Astrocyte (in vitro differentiated cells and primary cell): Measurements from ENCODE around the gene ZSCAN22. TPM values are rescaled to one million over a fixed set of nuclear protein-coding genes. Genes with fewer than 3 reads are reported as not detected.

Source experiments
- DNase-seq: peaks from one replicate; pipeline ENCODE4 v3.0.0-alpha.2; 2010; ENCODE audit warnings: low read depth
- FAIRE-seq: peaks from 2 replicates; lab custom pipeline; 2011; peaks lifted over from hg19 to GRCh38; lab: Jason Lieb, UNC
- H2AFZ ChIP-seq: 2 replicates; pipeline ENCODE4 v1.6.0; 2012; ENCODE audit warnings: low read depth, low read length, inconsistent platforms
- H3K27ac ChIP-seq: 2 replicates; pipeline ENCODE4 v1.5.1; 2011; ENCODE audit warnings: low read depth, low read length, inconsistent platforms
- H3K27me3 ChIP-seq: 2 replicates; pipeline ENCODE4 v1.6.0; 2011; ENCODE audit warnings: low read length, inconsistent platforms; ENCODE audit not compliant: insufficient read depth
- H3K36me3 ChIP-seq: 2 replicates; pipeline ENCODE4 v1.5.1; 2011; ENCODE audit warnings: low read length, inconsistent platforms; ENCODE audit not compliant: insufficient read depth
- H3K4me1 ChIP-seq: 2 replicates; pipeline ENCODE4 v1.5.1; 2011; ENCODE audit warnings: low read length, inconsistent platforms; ENCODE audit not compliant: insufficient read depth
- H3K4me2 ChIP-seq: 2 replicates; pipeline ENCODE4 v1.6.0; 2012; ENCODE audit warnings: low read length, inconsistent platforms
- H3K4me3 ChIP-seq: 2 replicates; pipeline ENCODE4 v1.5.1; 2011; ENCODE audit warnings: low read depth, mild to moderate bottlenecking, low read length, inconsistent platforms; ENCODE audit not compliant: insufficient read depth
- H3K79me2 ChIP-seq: 2 replicates; pipeline ENCODE4 v1.6.0; 2012; ENCODE audit warnings: mild to moderate bottlenecking, low read length, inconsistent platforms; ENCODE audit not compliant: insufficient read depth
- H3K9ac ChIP-seq: 2 replicates; pipeline ENCODE4 v1.6.0; 2012; ENCODE audit warnings: mild to moderate bottlenecking, low read length, inconsistent platforms
- H3K9me3 ChIP-seq: 2 replicates; pipeline ENCODE4 v1.5.1; 2012; ENCODE audit warnings: low read depth, mild to moderate bottlenecking, low read length, inconsistent platforms; ENCODE audit not compliant: insufficient read depth
- H4K20me1 ChIP-seq: 2 replicates; pipeline ENCODE4 v1.6.0; 2012; ENCODE audit warnings: low read length, inconsistent platforms; ENCODE audit not compliant: insufficient read depth
- H3K27ac Mint-ChIP-seq: one replicate; pipeline ENCODE4 v1.8.0; 2021; ENCODE audit warnings: mild to moderate bottlenecking, mixed read lengths; ENCODE audit not compliant: unreplicated experiment
- H3K27me3 Mint-ChIP-seq: one replicate; pipeline ENCODE4 v1.8.0; 2021; ENCODE audit warnings: low read depth, mixed read lengths; ENCODE audit not compliant: unreplicated experiment
- H3K36me3 Mint-ChIP-seq: one replicate; pipeline ENCODE4 v1.8.0; 2021; ENCODE audit warnings: low read depth, mixed read lengths; ENCODE audit not compliant: unreplicated experiment
- H3K4me1 Mint-ChIP-seq: one replicate; pipeline ENCODE4 v1.8.0; 2021; ENCODE audit warnings: low read depth, mixed read lengths; ENCODE audit not compliant: unreplicated experiment
- H3K4me3 Mint-ChIP-seq: one replicate; pipeline ENCODE4 v1.8.0; 2021; ENCODE audit warnings: mild to moderate bottlenecking, moderate library complexity, mixed read lengths; ENCODE audit not compliant: unreplicated experiment
- H3K9me3 Mint-ChIP-seq: one replicate; pipeline ENCODE4 v1.8.0; 2021; ENCODE audit warnings: mild to moderate bottlenecking, mixed read lengths; ENCODE audit not compliant: unreplicated experiment
- EZH2 ChIP-seq: IDR thresholded peaks from 2 replicates; pipeline ENCODE4 v1.6.1; 2012; ENCODE audit warnings: mild to moderate bottlenecking, low read length, inconsistent platforms; ENCODE audit not compliant: insufficient read depth
- total RNA-seq: library from RNA; stranded (reverse); gene quantifications from 2 replicates; pipeline ENCODE4 v1.2.1, GENCODE V29; 2021
- TF ChIP-seq, protein P1 (sequence below): IDR thresholded peaks from 2 replicates; pipeline ENCODE4 v1.5.1; 2011; ENCODE audit warnings: low read depth, mild to moderate bottlenecking, inconsistent platforms, low read length, moderate library complexity; ENCODE audit not compliant: insufficient read depth

The ZSCAN22 gene
- total RNA-seq, 1 donor from 2014 or later, result 3.1 TPM

DNA sequence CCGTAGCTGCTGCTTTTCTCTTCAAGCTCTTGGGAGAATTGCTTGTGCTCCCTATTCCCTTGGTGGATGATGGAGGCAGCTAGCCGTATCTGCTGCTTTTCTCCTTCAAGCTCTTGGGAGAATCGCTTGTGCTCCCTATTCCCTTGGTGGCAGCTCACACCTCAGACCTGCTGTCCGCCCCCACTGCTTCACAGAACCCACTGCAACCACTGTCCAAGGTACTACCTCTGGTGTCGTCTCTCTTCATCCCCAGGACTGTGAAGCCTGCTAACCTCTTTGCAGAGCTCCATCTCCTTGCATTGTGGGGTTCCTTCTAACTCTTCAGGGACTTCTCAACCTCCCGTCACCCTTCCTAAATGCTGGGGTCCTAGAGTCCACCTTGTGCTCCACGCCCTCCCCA lies 26.2 kb upstream of the ZSCAN22 start:
- peaks cover 18% of the 10 kb centered on the region for H3K36me3 ChIP-seq

DNA sequence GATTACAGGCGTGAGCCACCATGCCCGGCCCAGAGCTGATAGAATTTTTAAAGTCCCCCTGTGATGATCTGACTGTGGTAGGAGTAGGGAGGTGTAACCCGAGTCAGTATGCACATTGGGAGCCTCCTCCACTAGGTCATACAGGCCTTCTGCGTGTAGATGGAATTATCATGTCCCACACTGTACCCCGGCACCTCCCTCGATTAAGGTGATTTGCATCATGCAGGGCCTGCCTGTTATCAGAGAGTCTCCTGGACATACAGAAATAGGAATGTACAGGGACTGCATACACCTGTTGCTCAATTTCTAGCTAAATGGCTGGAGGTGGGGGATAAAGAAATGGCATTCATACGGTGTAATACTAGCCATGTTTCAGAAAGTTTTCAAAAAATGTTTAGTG lies 22.5 kb upstream of the ZSCAN22 start:
- no peak for FAIRE-seq
- H4K20me1 ChIP-seq, result peaks cover 39% of the 10 kb centered on the region

More for the DNA sequence above, 26.2 kb upstream of the ZSCAN22 start:
- Mint-ChIP-seq H3K36me3 (peaks cover 44% of the 10 kb centered on the region), H3K27me3 (no peaks in the 10 kb centered on the region), H3K9me3 (peaks cover 10% of the 10 kb centered on the region), H3K27ac (no peak overlapping the region), H3K4me1 (peaks cover 5% of the 10 kb centered on the region), H3K4me3 (peak overlapping the region; percentile 20)
- Histone ChIP-seq H4K20me1 (peaks cover 27% of the 10 kb centered on the region), H3K27me3 (no peaks in the 10 kb centered on the region), H3K4me2 (no peak overlapping the region), H3K79me2 (peaks cover 48% of the 10 kb centered on the region), H3K9ac (no peak overlapping the region), H3K9me3 (peaks cover 13% of the 10 kb centered on the region), H3K4me3 (no peak overlapping the region), H3K4me1 (peaks cover 6% of the 10 kb centered on the region), H2AFZ (no peak overlapping the region), H3K27ac (no peak overlapping the region)
- DNase-seq, result no peak
- no peak for FAIRE-seq
- TF ChIP-seq EZH2, result no peak
- TF ChIP-seq, protein P1, sequence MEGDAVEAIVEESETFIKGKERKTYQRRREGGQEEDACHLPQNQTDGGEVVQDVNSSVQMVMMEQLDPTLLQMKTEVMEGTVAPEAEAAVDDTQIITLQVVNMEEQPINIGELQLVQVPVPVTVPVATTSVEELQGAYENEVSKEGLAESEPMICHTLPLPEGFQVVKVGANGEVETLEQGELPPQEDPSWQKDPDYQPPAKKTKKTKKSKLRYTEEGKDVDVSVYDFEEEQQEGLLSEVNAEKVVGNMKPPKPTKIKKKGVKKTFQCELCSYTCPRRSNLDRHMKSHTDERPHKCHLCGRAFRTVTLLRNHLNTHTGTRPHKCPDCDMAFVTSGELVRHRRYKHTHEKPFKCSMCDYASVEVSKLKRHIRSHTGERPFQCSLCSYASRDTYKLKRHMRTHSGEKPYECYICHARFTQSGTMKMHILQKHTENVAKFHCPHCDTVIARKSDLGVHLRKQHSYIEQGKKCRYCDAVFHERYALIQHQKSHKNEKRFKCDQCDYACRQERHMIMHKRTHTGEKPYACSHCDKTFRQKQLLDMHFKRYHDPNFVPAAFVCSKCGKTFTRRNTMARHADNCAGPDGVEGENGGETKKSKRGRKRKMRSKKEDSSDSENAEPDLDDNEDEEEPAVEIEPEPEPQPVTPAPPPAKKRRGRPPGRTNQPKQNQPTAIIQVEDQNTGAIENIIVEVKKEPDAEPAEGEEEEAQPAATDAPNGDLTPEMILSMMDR, result no peak

DNA sequence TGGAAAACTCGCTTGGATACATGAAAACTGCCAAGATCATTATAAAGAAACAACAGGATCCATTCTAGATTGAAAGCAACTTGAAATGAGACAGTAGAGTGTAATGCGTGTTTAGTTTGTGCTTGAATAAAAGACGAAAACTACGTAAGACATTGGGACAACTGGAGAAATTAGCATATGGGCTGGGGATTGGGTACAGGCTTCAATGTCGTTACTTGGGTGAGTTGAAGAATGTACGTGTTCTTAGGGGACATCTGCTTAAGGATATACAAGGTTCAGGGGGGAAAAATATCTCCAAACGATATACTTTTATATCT lies 22.1 kb upstream of the ZSCAN22 start:
- H3K4me3 Mint-ChIP-seq, result peak overlapping the region; percentile 100
- no peak for TF ChIP-seq EZH2
- TF ChIP-seq, protein P1, result no peak
- no peaks in the 10 kb centered on the region for H3K9me3 ChIP-seq
- peaks cover 10% of the 10 kb centered on the region for H3K4me1 Mint-ChIP-seq
- peak overlapping the region; percentile 96 for H3K27ac Mint-ChIP-seq
- peaks cover 43% of the 10 kb centered on the region for H4K20me1 ChIP-seq
- no peaks in the 10 kb centered on the region for H3K27me3 ChIP-seq
- DNase-seq, result no peak
- H3K27ac ChIP-seq, result peak overlapping the region; percentile 44
- peak overlapping the region; percentile 63 for H2AFZ ChIP-seq
- H3K4me3 ChIP-seq, result peak overlapping the region; percentile 92
- H3K36me3 Mint-ChIP-seq, result peaks cover 24% of the 10 kb centered on the region
- FAIRE-seq, result no peak
- H3K36me3 ChIP-seq, result peaks cover 28% of the 10 kb centered on the region
- peaks cover 55% of the 10 kb centered on the region for H3K79me2 ChIP-seq
- peaks cover 10% of the 10 kb centered on the region for H3K4me1 ChIP-seq
- no peaks in the 10 kb centered on the region for H3K27me3 Mint-ChIP-seq
- peaks cover 2% of the 10 kb centered on the region for H3K9me3 Mint-ChIP-seq
- peak overlapping the region; percentile 91 for H3K9ac ChIP-seq
- peak overlapping the region; percentile 92 for H3K4me2 ChIP-seq

More for the DNA sequence above, 22.5 kb upstream of the ZSCAN22 start:
- Mint-ChIP-seq H3K4me1 (peaks cover 10% of the 10 kb centered on the region), H3K27ac (no peak overlapping the region), H3K36me3 (peaks cover 25% of the 10 kb centered on the region), H3K9me3 (peaks cover 2% of the 10 kb centered on the region), H3K4me3 (peak overlapping the region; percentile 100), H3K27me3 (no peaks in the 10 kb centered on the region)
- no peaks in the 10 kb centered on the region for H3K27me3 ChIP-seq
- H3K9ac ChIP-seq, result peak overlapping the region; percentile 91
- H3K9me3 ChIP-seq, result no peaks in the 10 kb centered on the region
- no peak for TF ChIP-seq EZH2
- TF ChIP-seq, protein P1, result no peak
- H3K79me2 ChIP-seq, result peaks cover 56% of the 10 kb centered on the region
- H3K27ac ChIP-seq, result no peak overlapping the region
- no peak overlapping the region for H2AFZ ChIP-seq
- peak overlapping the region; percentile 92 for H3K4me2 ChIP-seq
- no peak overlapping the region for H3K4me3 ChIP-seq
- H3K4me1 ChIP-seq, result peaks cover 10% of the 10 kb centered on the region
- no peak for DNase-seq
- peaks cover 28% of the 10 kb centered on the region for H3K36me3 ChIP-seq
